ENCODE data around the gene ARL6IP4. TPM values are rescaled to one million over a fixed set of nuclear protein-coding genes. Genes with fewer than 3 reads are reported as not detected.
A peak's percentile ranks its signal among the peaks of the same experiment; 100 is the strongest.

The ARL6IP4 gene
- total RNA-seq, 2 donors from 2014 or later, result 112 to 160 TPM

DNA sequence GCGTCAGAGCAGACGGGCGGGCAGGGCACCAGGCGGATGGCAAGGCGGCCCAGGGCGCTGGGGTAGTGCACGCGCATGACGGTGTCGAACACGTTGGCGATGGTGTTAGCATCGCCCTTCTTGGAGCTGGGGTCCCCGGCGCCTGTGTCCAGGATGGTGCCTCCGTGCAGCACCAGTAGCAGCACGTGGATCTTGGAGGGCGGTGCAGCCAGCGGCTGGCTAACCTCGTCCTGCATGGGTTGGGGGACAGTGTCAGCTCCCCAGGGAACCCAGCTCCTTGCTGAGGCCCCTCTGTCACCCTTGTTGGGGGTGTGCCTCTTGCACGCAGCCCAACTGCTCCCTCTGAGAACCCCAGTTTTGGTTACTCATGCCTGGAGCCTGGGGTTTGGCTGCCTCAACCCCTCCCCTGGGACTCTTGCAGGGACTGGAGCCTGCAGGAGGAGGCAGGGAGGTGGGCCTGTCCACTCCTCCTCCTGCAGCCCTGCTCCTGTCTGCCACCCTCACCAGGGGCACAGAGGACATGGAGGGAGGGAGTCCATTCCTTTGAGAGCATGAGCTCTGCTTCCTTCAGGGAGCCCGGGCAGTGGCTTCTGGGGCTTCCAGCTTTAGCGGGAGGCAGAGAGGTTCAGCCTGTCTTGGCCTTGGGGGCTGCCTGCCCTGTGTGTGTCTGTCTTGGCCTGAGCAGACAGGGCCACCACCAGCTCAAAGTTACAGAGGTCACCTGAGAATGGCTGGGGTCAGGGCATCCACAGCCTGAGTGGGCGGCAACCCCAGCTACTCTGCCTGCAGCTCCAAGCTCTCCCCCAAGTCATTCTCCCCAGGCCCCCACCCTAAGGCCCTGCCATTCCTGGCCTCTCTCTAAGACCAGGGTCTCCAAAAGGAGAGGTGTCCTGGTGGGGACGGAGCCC lies 17.1 kb downstream of the ARL6IP4 start:
- ATAC-seq (replicated peaks), result no peak
- Mint-ChIP-seq H3K36me3 (ENCODE audit: low read depth) (no peaks in the 10 kb centered on the region), H3K4me3 (no peak overlapping the region), H3K27me3 (no peaks in the 10 kb centered on the region), H3K4me1 (no peaks in the 10 kb centered on the region), H3K9me3 (no peaks in the 10 kb centered on the region), H3K27ac (no peak overlapping the region)

DNA sequence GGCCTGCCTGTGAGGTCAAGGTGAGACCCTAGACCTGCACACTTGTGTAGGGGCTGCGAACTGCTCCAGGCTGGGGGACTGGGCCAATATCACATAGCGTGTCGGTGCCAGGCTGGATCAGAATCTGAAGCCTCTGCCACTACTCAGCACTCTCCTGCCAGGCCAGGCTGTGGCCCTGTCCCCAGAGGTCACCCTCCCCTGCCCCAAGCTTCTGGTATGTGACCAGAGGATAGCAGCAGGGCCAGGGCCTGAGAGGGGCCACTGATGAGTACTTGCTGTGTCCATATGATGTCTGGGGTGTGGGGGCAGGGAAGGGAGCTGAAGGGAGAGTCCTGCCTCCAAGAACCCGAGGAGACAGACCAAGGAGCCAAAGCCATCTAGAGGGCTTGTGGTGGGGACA lies 17.8 kb downstream of the ARL6IP4 start:
- Mint-ChIP-seq H3K27ac (no peak overlapping the region), H3K4me3 (no peak overlapping the region), H3K9me3 (no peaks in the 10 kb centered on the region), H3K36me3 (ENCODE audit: low read depth) (no peaks in the 10 kb centered on the region), H3K27me3 (no peaks in the 10 kb centered on the region), H3K4me1 (no peaks in the 10 kb centered on the region)
- ATAC-seq (replicated peaks), result no peak

DNA sequence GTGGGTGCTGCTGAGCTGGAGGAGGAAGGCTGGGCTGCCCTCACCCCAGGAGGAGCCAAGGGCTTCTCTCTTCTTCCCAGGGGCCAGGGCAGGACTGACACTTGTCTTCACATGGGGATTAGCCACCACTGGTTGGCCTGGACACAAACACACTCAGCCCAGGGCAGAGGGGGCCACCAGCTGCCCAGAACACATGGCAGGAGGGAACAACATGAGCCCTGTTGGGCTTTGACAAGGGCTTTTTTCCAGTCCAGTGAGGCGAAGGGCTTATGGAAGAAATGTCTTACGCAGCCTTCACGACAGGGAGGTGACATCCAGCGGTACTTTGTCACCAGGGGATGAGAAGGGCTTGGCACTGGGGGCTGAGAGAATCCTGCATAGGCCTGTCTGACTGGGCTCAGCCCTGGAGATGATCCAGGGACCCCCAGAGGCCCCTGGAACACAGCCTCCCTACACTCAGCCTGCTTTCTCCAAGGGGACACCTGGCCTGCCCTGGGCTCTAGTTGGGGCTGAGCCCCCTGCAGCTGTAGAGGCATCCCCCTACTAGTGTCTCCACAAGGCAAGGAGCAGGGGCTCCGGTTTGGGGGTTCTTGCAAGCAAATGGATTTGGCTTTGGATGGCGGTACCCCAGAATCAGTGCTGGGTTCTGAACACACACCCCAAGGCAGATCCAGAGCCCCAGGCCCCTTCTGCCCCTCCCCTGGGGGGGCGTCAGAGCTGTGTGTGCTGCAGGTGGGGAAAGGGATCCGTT lies 18.9 kb downstream of the ARL6IP4 start:
- no peak overlapping the region for H3K27ac Mint-ChIP-seq
- no peaks in the 10 kb centered on the region for H3K36me3 Mint-ChIP-seq (ENCODE audit: low read depth)
- H3K4me3 Mint-ChIP-seq, result no peak overlapping the region
- no peak for ATAC-seq (replicated peaks)
- H3K27me3 Mint-ChIP-seq, result no peaks in the 10 kb centered on the region
- no peaks in the 10 kb centered on the region for H3K9me3 Mint-ChIP-seq
- H3K4me1 Mint-ChIP-seq, result no peaks in the 10 kb centered on the region

DNA sequence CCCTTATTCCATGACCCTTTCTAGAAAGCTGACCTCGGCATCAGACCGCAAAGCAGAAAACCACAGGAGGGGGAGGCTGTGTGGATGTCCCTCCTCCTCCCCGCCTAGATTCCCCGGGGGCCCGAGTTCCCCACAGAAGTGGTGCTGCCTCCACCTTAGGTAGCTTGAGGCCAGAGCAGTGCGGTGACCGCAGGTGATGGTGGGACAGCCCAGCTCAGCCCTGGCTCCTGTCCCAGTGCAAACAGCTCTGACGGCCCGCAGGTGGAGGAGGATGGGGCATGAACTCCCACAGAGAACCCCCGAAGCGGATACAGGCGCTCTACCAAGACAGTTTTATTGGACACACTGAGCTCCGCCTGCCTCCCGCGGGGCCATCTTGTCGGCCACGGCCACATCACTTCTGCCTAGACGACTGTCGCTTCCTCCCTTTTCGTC lies 19.5 kb downstream of the ARL6IP4 start:
- Mint-ChIP-seq H3K27me3 (no peaks in the 10 kb centered on the region), H3K9me3 (no peaks in the 10 kb centered on the region), H3K27ac (no peak overlapping the region), H3K4me3 (no peak overlapping the region), H3K4me1 (no peaks in the 10 kb centered on the region), H3K36me3 (ENCODE audit: low read depth) (no peaks in the 10 kb centered on the region)
- no peak for ATAC-seq (replicated peaks)

DNA sequence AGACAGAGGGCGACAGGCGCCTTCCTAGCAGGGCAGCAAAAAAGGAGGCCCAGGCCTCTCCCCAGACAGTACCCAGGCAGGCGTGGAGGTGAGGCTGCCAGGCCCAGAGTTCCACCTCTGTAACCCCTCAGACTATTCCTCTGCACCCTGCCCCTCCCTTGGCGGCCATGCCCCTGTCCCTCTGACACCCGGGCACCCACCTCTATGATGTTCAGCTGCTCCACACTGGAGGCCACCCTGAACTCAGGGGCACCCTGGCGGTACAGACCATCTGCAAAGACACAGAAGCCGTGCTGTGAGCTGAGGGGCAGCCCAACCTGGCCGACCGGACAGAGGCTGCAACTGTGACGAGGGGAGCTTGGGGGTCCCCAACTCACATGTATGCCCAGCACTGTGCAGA lies 20.1 kb downstream of the ARL6IP4 start:
- no peak overlapping the region for H3K27ac Mint-ChIP-seq
- no peaks in the 10 kb centered on the region for H3K4me1 Mint-ChIP-seq
- H3K9me3 Mint-ChIP-seq, result no peaks in the 10 kb centered on the region
- no peak for ATAC-seq (replicated peaks)
- no peaks in the 10 kb centered on the region for H3K36me3 Mint-ChIP-seq (ENCODE audit: low read depth)
- H3K4me3 Mint-ChIP-seq, result no peak overlapping the region
- H3K27me3 Mint-ChIP-seq, result no peaks in the 10 kb centered on the region

DNA sequence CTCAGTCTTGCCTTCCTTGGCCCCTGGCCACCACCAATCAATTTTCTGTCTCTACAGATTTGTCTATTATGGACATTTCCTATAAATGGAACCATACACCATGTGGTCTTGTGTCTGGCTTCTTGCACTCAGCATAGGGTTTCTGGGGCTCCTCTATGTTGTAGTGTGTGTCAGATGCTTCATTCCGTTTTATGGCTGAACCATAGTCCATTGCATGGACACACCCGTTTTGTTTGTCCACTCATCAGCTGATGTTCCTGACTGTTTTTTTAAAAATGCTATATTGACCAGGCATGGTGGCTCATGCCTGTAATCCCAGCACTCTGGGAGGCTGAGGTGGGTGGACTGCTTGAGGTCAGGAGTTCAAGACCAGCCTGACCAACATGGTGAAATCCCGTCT lies 21.0 kb downstream of the ARL6IP4 start:
- Mint-ChIP-seq H3K36me3 (ENCODE audit: low read depth) (no peaks in the 10 kb centered on the region), H3K9me3 (no peaks in the 10 kb centered on the region), H3K27ac (no peak overlapping the region), H3K4me3 (no peak overlapping the region), H3K27me3 (no peaks in the 10 kb centered on the region), H3K4me1 (no peaks in the 10 kb centered on the region)
- no peak for ATAC-seq (replicated peaks)

DNA sequence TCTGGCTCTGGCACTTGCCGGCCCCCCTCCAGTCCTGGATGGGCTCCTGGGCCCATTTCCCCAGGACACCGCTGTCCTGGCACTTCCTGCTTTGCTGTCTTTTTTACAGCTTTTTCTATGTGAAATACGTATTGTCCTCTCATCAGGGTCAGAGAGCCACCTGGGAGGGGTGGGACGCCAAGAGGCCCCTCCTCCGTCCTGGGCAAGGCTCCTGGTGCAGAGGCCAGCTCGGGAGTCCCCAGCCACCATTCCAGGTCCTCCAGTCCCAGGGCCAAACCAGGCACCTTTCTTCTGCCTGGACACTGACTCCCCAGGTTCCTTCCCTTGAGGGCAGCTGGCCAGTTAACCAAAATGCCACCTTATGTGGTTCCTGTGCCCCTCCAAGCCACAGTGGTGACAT lies 22.8 kb downstream of the ARL6IP4 start:
- no peaks in the 10 kb centered on the region for H3K36me3 Mint-ChIP-seq (ENCODE audit: low read depth)
- H3K4me1 Mint-ChIP-seq, result no peaks in the 10 kb centered on the region
- no peak overlapping the region for H3K4me3 Mint-ChIP-seq
- no peaks in the 10 kb centered on the region for H3K9me3 Mint-ChIP-seq
- H3K27ac Mint-ChIP-seq, result no peak overlapping the region
- ATAC-seq (replicated peaks), result no peak
- H3K27me3 Mint-ChIP-seq, result no peaks in the 10 kb centered on the region

DNA sequence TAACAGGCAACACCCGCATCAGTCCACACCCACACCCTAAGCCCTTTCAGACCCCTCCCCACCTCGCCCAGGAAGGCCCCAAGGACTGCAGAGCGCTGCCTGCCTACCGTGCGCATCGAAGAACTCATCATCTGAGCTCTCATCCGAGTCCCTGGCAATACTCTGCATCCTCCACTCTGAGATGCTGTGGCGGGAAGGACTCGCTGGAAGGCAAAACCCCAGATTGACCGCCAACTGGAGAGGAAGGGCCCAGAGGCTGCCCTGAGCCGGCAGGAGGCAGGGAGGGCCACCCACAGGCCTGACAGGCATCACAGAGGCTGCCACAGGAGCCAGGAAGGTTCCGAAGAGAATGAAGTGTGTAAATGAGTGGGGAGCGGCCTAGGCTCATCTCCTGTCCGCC lies 23.8 kb downstream of the ARL6IP4 start:
- H3K4me3 Mint-ChIP-seq, result no peak overlapping the region
- no peaks in the 10 kb centered on the region for H3K27me3 Mint-ChIP-seq
- no peak overlapping the region for H3K27ac Mint-ChIP-seq
- no peaks in the 10 kb centered on the region for H3K36me3 Mint-ChIP-seq (ENCODE audit: low read depth)
- no peaks in the 10 kb centered on the region for H3K9me3 Mint-ChIP-seq
- H3K4me1 Mint-ChIP-seq, result no peaks in the 10 kb centered on the region
- no peak for ATAC-seq (replicated peaks)

DNA sequence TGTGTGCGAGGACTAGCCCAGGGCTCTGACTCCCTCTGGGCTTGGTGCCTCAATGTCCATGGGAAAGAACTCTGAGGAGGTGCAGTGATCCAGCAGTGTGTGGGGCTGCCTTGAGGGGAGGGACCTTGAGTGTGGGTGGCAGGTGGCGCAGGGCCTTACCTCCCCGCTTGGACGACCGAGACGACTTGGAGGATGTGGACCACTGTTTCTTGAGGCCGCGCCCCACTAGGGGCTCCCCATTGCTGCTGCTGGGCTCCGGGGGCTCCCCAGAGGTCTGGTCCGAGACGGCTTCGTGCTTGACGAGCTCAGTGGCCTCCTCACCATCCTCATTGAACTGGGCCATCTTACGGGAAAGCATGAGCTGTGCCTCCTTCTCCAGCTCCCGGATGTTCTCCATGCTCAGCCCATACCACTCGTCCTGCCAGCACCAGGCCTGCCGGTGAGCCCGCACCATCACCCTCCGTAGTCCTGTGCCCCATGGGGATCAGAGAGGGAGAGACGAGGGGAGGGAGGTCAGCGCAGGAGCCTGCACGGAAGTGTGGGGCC lies 24.7 kb downstream of the ARL6IP4 start:
- Mint-ChIP-seq H3K27me3 (no peaks in the 10 kb centered on the region), H3K4me1 (no peaks in the 10 kb centered on the region), H3K36me3 (ENCODE audit: low read depth) (no peaks in the 10 kb centered on the region), H3K4me3 (no peak overlapping the region), H3K9me3 (no peaks in the 10 kb centered on the region), H3K27ac (no peak overlapping the region)
- ATAC-seq (replicated peaks), result no peak

DNA sequence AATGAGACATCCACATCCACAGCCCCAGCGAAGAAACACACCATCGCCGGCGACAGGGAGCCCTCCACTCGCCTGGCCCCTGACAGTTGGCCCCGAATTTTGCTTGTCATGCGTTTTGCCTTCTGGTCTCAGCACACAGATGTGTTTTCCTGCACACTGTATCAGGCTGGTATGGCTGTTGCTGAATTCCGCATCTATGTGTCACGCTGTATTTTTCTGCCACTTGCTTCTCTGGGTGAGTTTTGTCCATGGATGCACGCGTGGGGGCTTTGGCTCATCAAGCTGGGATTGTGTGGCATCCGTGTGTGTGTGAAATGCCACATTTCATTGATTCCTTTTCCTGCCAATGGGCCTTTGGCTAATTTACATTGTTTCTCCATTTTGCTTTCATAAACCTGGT lies 26.5 kb downstream of the ARL6IP4 start:
- Mint-ChIP-seq H3K36me3 (ENCODE audit: low read depth) (no peaks in the 10 kb centered on the region), H3K4me1 (no peaks in the 10 kb centered on the region), H3K4me3 (no peak overlapping the region), H3K27me3 (no peaks in the 10 kb centered on the region), H3K9me3 (no peaks in the 10 kb centered on the region), H3K27ac (no peak overlapping the region)
- no peak for ATAC-seq (replicated peaks)

DNA sequence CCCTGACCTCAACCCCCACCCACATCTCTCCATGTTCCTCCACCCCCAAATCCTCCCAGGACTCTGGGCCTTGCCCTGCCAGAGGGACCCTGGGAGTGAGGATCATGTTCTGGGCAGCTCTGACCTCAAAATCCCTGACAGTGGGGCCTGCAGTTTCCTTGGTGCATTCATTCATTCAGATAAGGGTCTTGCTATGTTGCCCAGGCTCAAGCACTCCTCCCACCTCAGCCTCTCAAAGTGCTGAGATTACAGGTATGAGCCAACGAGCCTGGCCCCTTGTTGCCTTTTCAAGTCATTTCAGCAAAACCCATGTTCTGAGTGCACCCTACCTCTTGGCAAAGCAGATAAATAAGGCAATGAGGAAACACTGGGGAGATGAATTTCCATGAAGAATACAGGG lies 29.6 kb downstream of the ARL6IP4 start:
- no peak overlapping the region for H3K4me3 Mint-ChIP-seq
- H3K27me3 Mint-ChIP-seq, result no peaks in the 10 kb centered on the region
- no peaks in the 10 kb centered on the region for H3K9me3 Mint-ChIP-seq
- H3K27ac Mint-ChIP-seq, result peak overlapping the region; percentile 18
- H3K36me3 Mint-ChIP-seq (ENCODE audit: low read depth), result no peaks in the 10 kb centered on the region
- ATAC-seq (replicated peaks), result no peak
- H3K4me1 Mint-ChIP-seq, result no peaks in the 10 kb centered on the region

DNA sequence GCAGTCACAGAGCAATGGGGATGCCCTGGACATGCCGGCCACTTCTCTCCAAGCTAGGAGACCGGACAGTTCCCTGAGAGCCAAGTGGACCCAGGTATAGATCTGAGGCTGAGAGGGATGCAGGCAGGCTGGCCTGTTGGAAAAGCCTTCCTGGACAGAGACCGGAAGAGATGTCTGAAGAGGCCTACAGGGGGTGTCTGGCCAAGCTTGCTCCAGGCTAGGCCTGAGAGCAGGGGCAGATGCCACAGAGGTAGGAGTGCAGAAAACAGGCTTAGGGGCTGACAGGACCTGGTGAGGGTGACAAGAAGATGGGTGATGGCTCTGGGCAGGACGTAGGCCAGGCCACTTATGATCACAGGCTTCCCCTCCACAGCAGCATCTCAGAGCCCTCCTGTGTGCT lies 30.2 kb downstream of the ARL6IP4 start:
- Mint-ChIP-seq H3K4me1 (no peaks in the 10 kb centered on the region), H3K9me3 (no peaks in the 10 kb centered on the region), H3K36me3 (ENCODE audit: low read depth) (no peaks in the 10 kb centered on the region), H3K27ac (peak overlapping the region; percentile 18), H3K27me3 (no peaks in the 10 kb centered on the region), H3K4me3 (no peak overlapping the region)
- ATAC-seq (replicated peaks), result no peak

DNA sequence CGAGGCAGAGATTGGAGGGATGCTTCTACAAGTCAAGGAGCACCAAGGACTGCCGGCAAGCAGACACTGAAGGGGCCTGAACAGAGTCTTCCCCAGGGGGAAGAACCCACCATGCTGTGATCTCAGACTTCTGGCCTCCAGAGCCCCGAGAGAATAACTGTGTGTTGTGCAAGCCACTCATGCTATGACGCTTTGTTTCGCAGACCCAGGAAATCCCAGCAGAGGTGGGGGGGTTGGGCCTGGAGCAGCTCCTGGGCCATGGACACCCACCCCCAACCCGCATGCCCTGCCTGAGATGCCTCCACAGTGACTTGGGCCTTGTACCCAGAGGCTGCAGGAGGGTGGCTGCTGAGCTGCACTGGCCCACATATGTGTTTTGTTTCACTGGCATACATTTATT lies 31.2 kb downstream of the ARL6IP4 start:
- H3K27ac Mint-ChIP-seq, result peak overlapping the region; percentile 43

DNA sequence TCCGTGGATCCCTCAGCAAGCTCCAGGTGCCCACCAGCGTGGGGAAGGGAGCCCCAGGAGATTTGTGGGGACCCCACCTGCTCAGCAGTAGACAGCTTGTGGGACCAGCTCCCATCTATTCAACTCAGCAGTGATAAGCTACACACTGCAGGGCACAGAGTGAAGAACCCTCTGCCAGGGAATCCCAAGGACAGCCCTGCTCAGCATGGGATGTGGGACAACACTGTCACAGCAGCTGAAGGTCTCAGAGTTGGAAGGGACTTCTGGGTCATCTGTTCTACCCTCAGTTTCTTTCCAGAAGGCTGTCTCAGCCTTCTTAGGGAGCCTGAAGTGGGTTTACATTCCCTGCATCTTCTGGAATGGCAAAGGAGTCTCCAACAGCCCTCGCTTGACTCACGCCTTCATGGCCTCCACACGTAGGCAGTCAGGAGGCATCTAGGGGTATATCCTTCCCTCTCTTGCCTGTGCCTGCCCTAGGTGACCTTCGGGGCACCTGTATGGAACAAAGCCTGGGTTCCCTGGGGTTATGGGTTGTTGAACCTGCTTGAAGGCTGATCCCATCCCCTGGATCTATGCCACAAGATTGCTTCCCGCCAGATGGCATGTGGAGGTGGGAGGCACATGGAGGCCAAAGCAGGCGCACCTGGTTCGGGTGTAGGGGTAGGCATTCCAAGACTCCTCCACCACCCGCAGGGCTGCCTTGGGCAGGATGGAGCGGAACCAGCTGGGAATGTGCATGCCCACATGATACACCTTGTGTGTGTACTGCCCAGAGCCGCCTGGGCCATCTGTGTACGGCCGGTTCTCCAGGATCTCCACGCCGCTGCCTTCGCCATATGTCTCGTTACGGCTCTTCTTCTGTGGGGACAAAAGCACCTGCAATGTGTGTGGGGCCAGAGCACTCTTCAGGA lies 33.0 kb downstream of the ARL6IP4 start:
- Mint-ChIP-seq H3K4me1 (no peaks in the 10 kb centered on the region), H3K27me3 (no peaks in the 10 kb centered on the region), H3K27ac (no peak overlapping the region), H3K4me3 (no peak overlapping the region), H3K9me3 (no peaks in the 10 kb centered on the region), H3K36me3 (ENCODE audit: low read depth) (no peaks in the 10 kb centered on the region)
- no peak for ATAC-seq (replicated peaks)

More for the DNA sequence above, 31.2 kb downstream of the ARL6IP4 start:
- Mint-ChIP-seq H3K9me3 (no peaks in the 10 kb centered on the region), H3K36me3 (ENCODE audit: low read depth) (no peaks in the 10 kb centered on the region), H3K27me3 (no peaks in the 10 kb centered on the region), H3K4me3 (no peak overlapping the region), H3K4me1 (no peaks in the 10 kb centered on the region)
- ATAC-seq (replicated peaks), result no peak

Data from activated T-helper 17 cell treated with anti-CD3 and anti-CD28 coated beads, Interleukin-2, amount 50 U/mL, for 72 hours (primary cell).